HG03558 (cell line): ENCODE measurements around the gene CDC25B.
"Not testable (repeated sequence)": the region's sequence is repeated elsewhere in the genome, so short reads cannot be mapped to it uniquely, and the experiment has no call there.

Source experiments
- ATAC-seq: cut with Tn5 transposase; IDR thresholded peaks from one replicate; pipeline ENCODE4 v1.9.1; 2021; ENCODE audit warnings: moderate number of reproducible peaks; ENCODE audit not compliant: unreplicated experiment; ENCODE audit errors: extremely low read depth

The CDC25B gene

GRCh38 chr20:3784216-3784853 is 11.8 kb upstream of the CDC25B start:
- ATAC-seq = no peak

- no peak for ATAC-seq
Measured at GRCh38 chr20:3784863-3785239, 11.3 kb upstream of the CDC25B start.

GRCh38 chr20:3785240-3786125 is 10.6 kb upstream of the CDC25B start:
- no peak for ATAC-seq

- ATAC-seq = no peak
Measured at GRCh38 chr20:3786126-3786484, 10.0 kb upstream of the CDC25B start.

GRCh38 chr20:3786665-3787323 is 9.3 kb upstream of the CDC25B start, which contains the start of gene CENPB:
TSS of gene CENPB (minus strand) at chr20:3786740. CDS start at chr20:3786483, 257 bp downstream.
- ATAC-seq = peak; percentile 50

GRCh38 chr20:3787324-3788014 is 8.6 kb upstream of the CDC25B start:
- ATAC-seq = no peak

GRCh38 chr20:3788685-3789155 is 7.4 kb upstream of the CDC25B start:
- no peak for ATAC-seq

GRCh38 chr20:3789201-3789600 is 6.9 kb upstream of the CDC25B start:
- not testable (repeated sequence) for ATAC-seq

- not testable (repeated sequence) for ATAC-seq
Measured at GRCh38 chr20:3794168-3794567, 1.9 kb upstream of the CDC25B start.

GRCh38 chr20:3794701-3795420 is 1.2 kb upstream of the CDC25B start:
- no peak for ATAC-seq

GRCh38 chr20:3796477-3797225 is 541 bp downstream of the CDC25B start:
- no peak for ATAC-seq

GRCh38 chr20:3797226-3797545 is 1.1 kb downstream of the CDC25B start:
- no peak for ATAC-seq

- no peak for ATAC-seq
Measured at GRCh38 chr20:3797592-3798372, 1.7 kb downstream of the CDC25B start.

GRCh38 chr20:3798373-3798768 is 2.3 kb downstream of the CDC25B start:
- no peak for ATAC-seq

GRCh38 chr20:3798908-3799248 is 2.8 kb downstream of the CDC25B start:
- ATAC-seq = no peak

- ATAC-seq = no peak
Measured at GRCh38 chr20:3800256-3800877, 4.3 kb downstream of the CDC25B start.

GRCh38 chr20:3800878-3801260 is 4.8 kb downstream of the CDC25B start:
- ATAC-seq = no peak

GRCh38 chr20:3801299-3801698 is 5.2 kb downstream of the CDC25B start:
- ATAC-seq = no peak
